HFFc6 (cell line): ENCODE measurements around the gene EIF4B. TPM values are rescaled to one million over a fixed set of nuclear protein-coding genes. Genes with fewer than 3 reads are reported as not detected.

Experiments used
- DNase-seq: peaks from one replicate; pipeline ENCODE4 v3.0.0-alpha.2; 2018
- H3K27ac Mint-ChIP-seq: 2 replicates; pipeline ENCODE4 v1.8.0; 2020; ENCODE audit warnings: mild to moderate bottlenecking, mixed read lengths
- H3K27me3 Mint-ChIP-seq: 2 replicates; pipeline ENCODE4 v1.8.0; 2021; ENCODE audit warnings: mild to moderate bottlenecking, moderate library complexity, mixed read lengths; ENCODE audit not compliant: insufficient read depth
- H3K36me3 Mint-ChIP-seq: 2 replicates; pipeline ENCODE4 v1.8.0; 2021; ENCODE audit warnings: low read depth, mixed read lengths
- H3K4me1 Mint-ChIP-seq: 2 replicates; pipeline ENCODE4 v1.8.0; 2020; ENCODE audit warnings: low read depth, mixed read lengths
- H3K4me3 Mint-ChIP-seq: 2 replicates; pipeline ENCODE4 v1.8.0; 2020; ENCODE audit warnings: mild to moderate bottlenecking, moderate library complexity, mixed read lengths
- H3K9me3 Mint-ChIP-seq: 2 replicates; pipeline ENCODE4 v1.8.0; 2020; ENCODE audit warnings: mild to moderate bottlenecking, mixed read lengths
- total RNA-seq, 6 experiments: library from RNA; stranded (reverse); fragmentation: NEBNext Ultra II Directional; extraction: Animal tissue kit (Norgen Biotek cat#: 25700); gene quantifications; 2 replicates in 1 of 6; 3 replicates in 5 of 6; pipeline ENCODE4 v1.2.3, GENCODE V29; 2021
- TF ChIP-seq, protein P1 (sequence below): fragments of 200-600 bp; sonication (generic); IDR thresholded peaks from 2 replicates; pipeline ENCODE4 v1.5.0; 2021; ENCODE audit warnings: antibody characterized with exemption, mild to moderate bottlenecking

Gene EIF4B
- total RNA-seq, 6 experiments from 2014 or later, result 376 to 437 (median 392) TPM

- Mint-ChIP-seq H3K4me1 (peaks cover 77% of the 10 kb centered on the region), H3K36me3 (peaks cover 7% of the 10 kb centered on the region; the same call in 1 of the 2 replicates), H3K27me3 (peaks cover 24% of the 10 kb centered on the region), H3K4me3 (peak overlapping the region; percentile 67), H3K27ac (peak overlapping the region; percentile 95), H3K9me3 (no peaks in the 10 kb centered on the region)
- TF ChIP-seq, protein P1, sequence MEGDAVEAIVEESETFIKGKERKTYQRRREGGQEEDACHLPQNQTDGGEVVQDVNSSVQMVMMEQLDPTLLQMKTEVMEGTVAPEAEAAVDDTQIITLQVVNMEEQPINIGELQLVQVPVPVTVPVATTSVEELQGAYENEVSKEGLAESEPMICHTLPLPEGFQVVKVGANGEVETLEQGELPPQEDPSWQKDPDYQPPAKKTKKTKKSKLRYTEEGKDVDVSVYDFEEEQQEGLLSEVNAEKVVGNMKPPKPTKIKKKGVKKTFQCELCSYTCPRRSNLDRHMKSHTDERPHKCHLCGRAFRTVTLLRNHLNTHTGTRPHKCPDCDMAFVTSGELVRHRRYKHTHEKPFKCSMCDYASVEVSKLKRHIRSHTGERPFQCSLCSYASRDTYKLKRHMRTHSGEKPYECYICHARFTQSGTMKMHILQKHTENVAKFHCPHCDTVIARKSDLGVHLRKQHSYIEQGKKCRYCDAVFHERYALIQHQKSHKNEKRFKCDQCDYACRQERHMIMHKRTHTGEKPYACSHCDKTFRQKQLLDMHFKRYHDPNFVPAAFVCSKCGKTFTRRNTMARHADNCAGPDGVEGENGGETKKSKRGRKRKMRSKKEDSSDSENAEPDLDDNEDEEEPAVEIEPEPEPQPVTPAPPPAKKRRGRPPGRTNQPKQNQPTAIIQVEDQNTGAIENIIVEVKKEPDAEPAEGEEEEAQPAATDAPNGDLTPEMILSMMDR, result peak; percentile 99
- DNase-seq, result peak; percentile 71
These were observed 60.0 kb downstream of the EIF4B start for GRCh38 chr12:53065975-53066931.

- Mint-ChIP-seq H3K4me3 (peak overlapping the region; percentile 67; the same call in 1 of the 2 replicates), H3K27me3 (peaks cover 21% of the 10 kb centered on the region), H3K36me3 (peaks cover 13% of the 10 kb centered on the region; the same call in 1 of the 2 replicates), H3K27ac (peak overlapping the region; percentile 95), H3K9me3 (no peaks in the 10 kb centered on the region), H3K4me1 (peaks cover 84% of the 10 kb centered on the region)
- TF ChIP-seq, protein P1, result no peak
- no peak for DNase-seq
These were observed 61.1 kb downstream of the EIF4B start for GRCh38 chr12:53067074-53067992.

DNA sequence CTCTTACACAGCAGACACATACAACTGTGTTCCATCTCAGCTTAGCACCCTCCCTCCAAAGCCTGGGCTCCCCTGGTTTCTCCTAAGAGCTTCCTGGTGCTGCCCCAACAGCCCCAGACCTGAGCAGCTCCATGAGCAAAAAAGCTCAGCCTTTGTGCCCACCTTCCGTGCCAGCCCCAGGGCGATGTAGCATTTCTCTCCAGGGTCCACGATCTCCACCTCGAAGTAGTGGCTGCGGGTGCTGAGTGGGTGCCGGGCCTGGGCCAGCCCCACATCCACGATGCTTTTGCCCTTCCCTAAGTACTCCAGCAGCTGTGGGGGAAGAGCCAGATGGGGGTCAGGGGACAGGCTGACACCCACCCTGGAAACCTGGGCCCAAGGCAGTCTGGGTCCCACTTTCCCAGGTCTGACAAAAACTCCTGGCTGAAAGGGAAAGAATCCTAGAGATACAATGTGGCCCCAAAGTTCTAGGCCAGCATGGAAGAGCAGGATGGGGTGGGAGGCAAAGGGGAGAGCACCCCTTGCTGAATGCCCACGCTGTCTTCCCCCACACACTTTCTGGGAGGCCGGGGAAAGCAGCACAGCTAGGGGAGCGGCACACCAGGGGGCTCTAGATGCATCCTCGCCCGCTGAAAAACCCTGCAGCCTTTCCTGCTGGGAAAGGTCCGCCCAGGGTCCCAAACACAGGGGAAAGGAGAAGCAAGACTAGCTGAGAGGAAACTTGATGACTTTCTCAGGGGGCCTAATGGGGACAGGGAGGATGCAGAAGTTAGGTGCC lies 61.9 kb downstream of the EIF4B start:
- Mint-ChIP-seq H3K36me3 (peaks cover 20% of the 10 kb centered on the region; the same call in 1 of the 2 replicates), H3K27ac (peak overlapping the region; percentile 95), H3K9me3 (no peaks in the 10 kb centered on the region), H3K27me3 (peaks cover 22% of the 10 kb centered on the region), H3K4me3 (no peak overlapping the region; the same call in 1 of the 2 replicates), H3K4me1 (peaks cover 91% of the 10 kb centered on the region)
- TF ChIP-seq, protein P1, result no peak
- no peak for DNase-seq

DNA sequence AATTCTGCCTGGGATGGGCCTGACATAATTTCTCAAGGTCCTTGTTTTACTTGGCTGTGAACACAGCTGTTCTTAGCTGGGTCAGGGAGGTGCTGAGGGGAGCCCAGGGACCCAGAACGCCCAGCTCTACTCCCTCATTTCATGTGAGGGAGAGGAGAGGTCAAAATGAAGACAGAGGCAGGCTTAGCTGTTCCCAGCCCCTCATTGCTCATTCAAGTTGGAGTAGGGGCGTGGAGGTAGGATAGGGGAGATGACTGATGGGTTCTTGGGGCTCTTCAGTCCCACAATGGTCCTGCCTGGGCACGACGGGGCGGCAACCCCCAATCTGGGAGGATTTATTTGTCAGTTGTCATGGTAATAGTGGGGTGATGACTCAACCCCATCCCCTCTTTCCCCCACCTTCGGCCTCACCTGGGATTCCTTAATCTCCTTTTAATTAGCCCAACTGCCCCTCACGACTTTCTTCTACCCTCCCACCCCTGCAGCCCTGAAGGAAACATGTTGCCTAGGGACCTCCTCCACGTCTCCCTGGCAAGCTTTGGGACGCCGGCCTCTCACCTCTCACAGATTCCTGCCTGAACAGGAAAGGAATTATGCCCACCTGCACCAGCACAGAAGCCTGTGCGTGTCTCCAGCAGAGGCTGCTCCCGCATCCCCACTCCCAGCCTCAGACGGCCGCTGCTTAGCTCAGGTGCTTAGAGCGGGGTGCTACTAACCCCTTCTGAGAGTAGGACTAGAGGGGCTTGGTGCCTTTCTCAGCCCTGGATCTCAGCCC lies 62.7 kb downstream of the EIF4B start:
- TF ChIP-seq, protein P1, result no peak
- Mint-ChIP-seq H3K27me3 (peaks cover 18% of the 10 kb centered on the region), H3K9me3 (no peaks in the 10 kb centered on the region), H3K27ac (peak overlapping the region; percentile 95), H3K4me1 (peaks cover 84% of the 10 kb centered on the region), H3K4me3 (no peak overlapping the region), H3K36me3 (peaks cover 23% of the 10 kb centered on the region; the same call in 1 of the 2 replicates)
- no peak for DNase-seq
